SK-N-SH (cell line): ENCODE measurements around the gene FAM227B. TPM values are rescaled to one million over a fixed set of nuclear protein-coding genes. Genes with fewer than 3 reads are reported as not detected.
A peak's percentile ranks its signal among the peaks of the same experiment; 100 is the strongest.
"Not testable (repeated sequence)": the region's sequence is repeated elsewhere in the genome, so short reads cannot be mapped to it uniquely, and the experiment has no call there.

Experiments used
- CTCF ChIA-PET: fragments of 300-600, 350-600 bp; formaldehyde crosslinking; extraction: SDS; loops from one replicate; lab custom pipeline; 2021; lab: Yijun Ruan, JAX
- POLR2A ChIA-PET: fragments of 350-600 bp; sonication (Branson Sonifier 250); formaldehyde crosslinking; extraction: SDS; loops from one replicate; lab custom pipeline; 2020; ENCODE audit warnings: antibody characterized with exemption, inconsistent platforms; lab: Yijun Ruan, JAX
- DNase-seq: peaks from one replicate; pipeline ENCODE4 v3.0.0; 2012
- H2AFZ ChIP-seq: fragments of 200-600 bp; sonication (generic); 2 replicates; pipeline ENCODE4 v1.8.1; 2016; ENCODE audit warnings: antibody characterized with exemption, mild to moderate bottlenecking, low read depth
- H3F3A ChIP-seq: fragments of 200-600 bp; sonication (generic); replicated peaks from 2 replicates; pipeline ENCODE3; 2016; ENCODE audit warnings: antibody characterized with exemption, mild to moderate bottlenecking; ENCODE audit not compliant: insufficient read depth
- H3K27ac ChIP-seq, 2 experiments: fragments of 200-500 bp in 1 of 2; fragments of 200-600 bp in 1 of 2; sonication (Bioruptor generic) in 1 of 2; sonication (generic), shearing (Covaris generic) in 1 of 2; 2 replicates each; pipeline versions ENCODE4 v1.5.1 to v1.6.1; 2014 to 2016; ENCODE audit warnings: low read depth in 2 of 2, inconsistent platforms in 1 of 2, low read length in 1 of 2, mild to moderate bottlenecking in 1 of 2, mixed read lengths in 1 of 2
- H3K27me3 ChIP-seq: fragments of 200-600 bp; sonication (generic), shearing (Covaris generic); 2 replicates; pipeline ENCODE4 v1.6.1; 2016; ENCODE audit warnings: mixed run types; ENCODE audit not compliant: insufficient read depth
- H3K36me3 ChIP-seq, 2 experiments: fragments of 200-500 bp in 1 of 2; fragments of 200-600 bp in 1 of 2; sonication (Bioruptor generic) in 1 of 2; sonication (generic) in 1 of 2; replicated peaks in 1 of 2; 2 replicates each; pipeline versions ENCODE3 to v1.5.1; 2014 to 2016; ENCODE audit warnings: low read length in 1 of 2, mild to moderate bottlenecking in 1 of 2; ENCODE audit not compliant: insufficient read depth in 2 of 2, control insufficient read depth in 1 of 2
- H3K4me1 ChIP-seq, 2 experiments: fragments of 200-500 bp in 1 of 2; fragments of 200-600 bp in 1 of 2; sonication (Bioruptor generic) in 1 of 2; sonication (generic), shearing (Covaris generic) in 1 of 2; 2 replicates each; pipeline versions ENCODE4 v1.5.1 to v1.6.1; 2014 to 2016; ENCODE audit warnings: low read depth in 1 of 2, low read length in 1 of 2, mixed run types in 1 of 2; ENCODE audit not compliant: insufficient read depth in 2 of 2, control insufficient read depth in 1 of 2
- H3K4me2 ChIP-seq: fragments of 200-600 bp; sonication (generic), shearing (Covaris generic); 2 replicates; pipeline ENCODE4 v1.6.1; 2017; ENCODE audit warnings: mixed run types
- H3K4me3 ChIP-seq, 2 experiments: fragments of 200-500 bp in 1 of 2; fragments of 200-600 bp in 1 of 2; sonication (Bioruptor generic) in 1 of 2; sonication (generic), shearing (Covaris generic) in 1 of 2; 2 replicates each; pipeline versions ENCODE4 v1.5.1 to v1.8.1; 2014 to 2016; ENCODE audit warnings: low read depth in 2 of 2, inconsistent platforms in 1 of 2, low read length in 1 of 2, mild to moderate bottlenecking in 1 of 2, mixed read lengths in 1 of 2, moderate library complexity in 1 of 2
- H3K79me2 ChIP-seq: fragments of 200-600 bp; sonication (generic); 2 replicates; pipeline ENCODE4 v1.8.1; 2017; ENCODE audit warnings: mild to moderate bottlenecking; ENCODE audit not compliant: insufficient read depth
- H3K9ac ChIP-seq: fragments of 200-600 bp; sonication (generic); 2 replicates; pipeline ENCODE4 v1.6.1; 2017; ENCODE audit warnings: mixed run types
- H3K9me2 ChIP-seq: fragments of 200-600 bp; sonication (generic); 2 replicates; pipeline ENCODE4 v1.6.1; 2017; ENCODE audit warnings: mixed run types
- H3K9me3 ChIP-seq: fragments of 200-600 bp; sonication (generic); 2 replicates; pipeline ENCODE4 v1.6.1; 2017; ENCODE audit warnings: mixed run types, mild to moderate bottlenecking, moderate library complexity
- H4K20me1 ChIP-seq: fragments of 200-600 bp; sonication (generic); 2 replicates; pipeline ENCODE4 v1.6.1; 2017; ENCODE audit warnings: mild to moderate bottlenecking, mixed run types; ENCODE audit not compliant: insufficient read depth
- EZH2phosphoT487 ChIP-seq: fragments of 200-600 bp; sonication (generic); IDR thresholded peaks from 2 replicates; pipeline ENCODE4 v1.6.1; 2017; ENCODE audit warnings: low read depth, mixed run types, mild to moderate bottlenecking, antibody characterized with exemption, moderate library complexity, borderline replicate concordance
- FOSL2 ChIP-seq: IDR thresholded peaks from 2 replicates; pipeline ENCODE4 v1.4.0; 2012; ENCODE audit warnings: low read depth, mild to moderate bottlenecking, moderate library complexity, borderline replicate concordance
- FOXJ3 ChIP-seq: sonication (generic); formaldehyde crosslinking; IDR thresholded peaks from 2 replicates; pipeline ENCODE4 v1.5.1; 2020; ENCODE audit warnings: mild to moderate bottlenecking, missing genetic modification reagents
- MEF2A ChIP-seq: IDR thresholded peaks from 2 replicates; pipeline ENCODE4 v1.4.0; 2012; ENCODE audit warnings: low read depth, borderline replicate concordance
- NFIC ChIP-seq: IDR thresholded peaks from 2 replicates; pipeline ENCODE4 v1.4.0; 2012; ENCODE audit warnings: borderline replicate concordance
- RXRA ChIP-seq: IDR thresholded peaks from 2 replicates; pipeline ENCODE4 v1.4.0; 2012; ENCODE audit warnings: low read depth, mild to moderate bottlenecking, borderline replicate concordance
- TCF12 ChIP-seq: IDR thresholded peaks from 2 replicates; pipeline ENCODE4 v1.4.0; 2012
- WGBS: methylation state at CpG from one replicate; pipeline ENCODE4 v1.1.6; 2017; ENCODE audit warnings: low lambda C conversion rate; 5-methylcytosine and 5-hydroxymethylcytosine counted together
- polyA plus RNA-seq, 3 experiments: library from polyadenylated mRNA; depleted of rRNA; stranded (reverse); fragments of >200 nt; gene quantifications; 2 replicates each; pipeline ENCODE4 v1.2.3, GENCODE V29; 2012
- TF ChIP-seq, protein P1 (sequence below): IDR thresholded peaks from 2 replicates; pipeline ENCODE4; 2012
- TF ChIP-seq, protein P2 (sequence below): fragments of 150-350 bp; IDR thresholded peaks from 2 replicates; pipeline ENCODE4 v1.6.1; 2017; ENCODE audit warnings: antibody characterized with exemption, low read length, low read depth, borderline replicate concordance
- TF ChIP-seq, protein P3 (sequence below): IDR thresholded peaks from 2 replicates; pipeline ENCODE4 v1.4.0; 2012; ENCODE audit warnings: low read depth, borderline replicate concordance

FAM227B gene
- polyA plus RNA-seq, 1 of the 3 experiments (the other 2 are of a cell fraction), result 4.4 TPM

DNA sequence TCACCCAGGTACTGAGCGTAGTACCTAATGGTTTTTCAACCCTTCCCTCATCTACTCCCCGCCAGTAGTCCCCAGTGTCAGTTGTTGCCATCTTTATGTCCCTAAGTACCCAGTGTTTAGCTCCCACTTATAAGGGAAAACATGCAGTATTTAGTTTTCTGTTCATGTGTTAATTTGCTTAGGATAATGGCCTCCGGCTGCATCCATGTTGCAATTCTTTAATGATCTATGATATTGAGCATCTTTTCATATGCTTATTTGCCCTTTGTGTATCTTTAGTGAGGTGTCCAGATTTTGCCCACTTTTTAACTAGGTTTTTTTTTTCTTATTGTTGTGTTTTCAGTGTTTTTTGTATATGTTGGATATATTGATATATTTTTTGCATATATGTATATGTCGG is 142.6 kb downstream of the FAM227B start:
- H3K4me1 ChIP-seq, H2AFZ ChIP-seq, H3K9ac ChIP-seq, DNase-seq, H3K36me3 ChIP-seq, H3K79me2 ChIP-seq, H3K27me3 ChIP-seq, H4K20me1 ChIP-seq, POLR2A ChIA-PET, CTCF ChIA-PET, H3K9me2 ChIP-seq, H3K4me2 ChIP-seq, H3K9me3 ChIP-seq, H3K4me3 ChIP-seq, H3F3A ChIP-seq, H3K27ac ChIP-seq: not testable (repeated sequence)
- WGBS, result 96% methylated on average over 4 of the region's 4 CpGs

DNA sequence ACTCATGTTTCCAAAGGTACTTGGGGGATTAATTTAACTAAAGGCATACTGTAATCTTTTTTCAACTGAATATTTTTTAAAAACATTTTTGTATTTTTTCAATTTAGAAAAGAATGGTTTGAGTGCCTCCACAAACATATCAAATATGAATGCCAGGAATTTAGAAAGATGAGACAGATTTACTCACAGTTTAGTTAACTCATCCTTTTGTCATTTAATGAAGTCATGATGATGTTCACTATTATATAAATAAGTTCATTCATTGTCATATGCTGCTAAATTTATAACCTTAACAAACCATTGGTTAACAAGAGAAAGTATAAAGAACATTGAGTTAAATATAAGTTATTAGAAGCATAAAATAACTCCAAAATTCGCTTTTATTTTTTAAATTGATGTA is 147.6 kb downstream of the FAM227B start:
- CTCF ChIA-PET, result no interaction called here
- Histone ChIP-seq H3K79me2 (no peaks in the 10 kb centered on the region), H3K4me3 (no peak overlapping the region)

DNA sequence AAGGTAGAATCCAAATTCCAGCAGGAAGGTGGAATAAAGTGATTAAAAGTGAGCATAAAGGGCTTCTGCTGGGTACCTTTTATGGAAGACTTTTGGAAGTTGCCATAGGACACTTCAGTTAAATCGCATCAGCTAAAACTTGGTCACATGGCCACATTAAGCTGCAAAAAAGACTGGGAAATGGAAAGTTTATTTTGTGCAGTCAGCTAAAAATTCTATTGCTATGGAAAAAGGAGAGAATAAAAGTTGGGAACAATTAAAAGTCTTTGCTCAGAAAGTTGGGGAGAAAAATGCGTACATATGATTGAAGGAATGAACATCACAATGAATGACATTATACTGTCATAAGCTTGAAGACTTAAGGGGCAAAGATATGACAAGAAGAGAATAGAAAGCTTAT is 148.3 kb downstream of the FAM227B start:
- Histone ChIP-seq H3K4me3 (no peak overlapping the region), H4K20me1 (no peaks in the 10 kb centered on the region)
- CTCF ChIA-PET, result no interaction called here

More for the DNA sequence above, 147.6 kb downstream of the FAM227B start:
- H3K9ac ChIP-seq, result no peak overlapping the region
- H3K27me3 ChIP-seq, result no peaks in the 10 kb centered on the region
- H3F3A ChIP-seq, result no peaks in the 10 kb centered on the region
- no peaks in the 10 kb centered on the region for H3K9me3 ChIP-seq
- WGBS, result 67% methylated on average over 1 of the region's 1 CpG
- H4K20me1 ChIP-seq, result no peaks in the 10 kb centered on the region
- peaks cover 0 to 5% of the 10 kb centered on the region in 2 experiments; a peak in 1 of 4 replicates for H3K4me1 ChIP-seq
- TF ChIP-seq, protein P1, sequence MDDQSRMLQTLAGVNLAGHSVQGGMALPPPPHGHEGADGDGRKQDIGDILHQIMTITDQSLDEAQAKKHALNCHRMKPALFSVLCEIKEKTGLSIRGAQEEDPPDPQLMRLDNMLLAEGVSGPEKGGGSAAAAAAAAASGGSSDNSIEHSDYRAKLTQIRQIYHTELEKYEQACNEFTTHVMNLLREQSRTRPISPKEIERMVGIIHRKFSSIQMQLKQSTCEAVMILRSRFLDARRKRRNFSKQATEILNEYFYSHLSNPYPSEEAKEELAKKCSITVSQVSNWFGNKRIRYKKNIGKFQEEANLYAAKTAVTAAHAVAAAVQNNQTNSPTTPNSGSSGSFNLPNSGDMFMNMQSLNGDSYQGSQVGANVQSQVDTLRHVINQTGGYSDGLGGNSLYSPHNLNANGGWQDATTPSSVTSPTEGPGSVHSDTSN, result 0 out of 2 replicates have a peak, but pooled peaks have one; percentile 19
- 0 out of 2 replicates have a peak, but pooled peaks have one; percentile 16 for TF ChIP-seq TCF12
- TF ChIP-seq, protein P2, sequence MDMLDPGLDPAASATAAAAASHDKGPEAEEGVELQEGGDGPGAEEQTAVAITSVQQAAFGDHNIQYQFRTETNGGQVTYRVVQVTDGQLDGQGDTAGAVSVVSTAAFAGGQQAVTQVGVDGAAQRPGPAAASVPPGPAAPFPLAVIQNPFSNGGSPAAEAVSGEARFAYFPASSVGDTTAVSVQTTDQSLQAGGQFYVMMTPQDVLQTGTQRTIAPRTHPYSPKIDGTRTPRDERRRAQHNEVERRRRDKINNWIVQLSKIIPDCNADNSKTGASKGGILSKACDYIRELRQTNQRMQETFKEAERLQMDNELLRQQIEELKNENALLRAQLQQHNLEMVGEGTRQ, result no peak
- 0 out of 2 replicates have a peak, but pooled peaks have one; percentile 17 for TF ChIP-seq MEF2A
- H3K9me2 ChIP-seq, result no peaks in the 10 kb centered on the region
- H3K27ac ChIP-seq, result no peak overlapping the region
- POLR2A ChIA-PET, result no interaction called here
- no peak overlapping the region for H3K4me2 ChIP-seq
- H3K36me3 ChIP-seq, result no peaks in the 10 kb centered on the region
- H2AFZ ChIP-seq, result no peak overlapping the region
- DNase-seq, result no peak

More for the DNA sequence above, 148.3 kb downstream of the FAM227B start:
- TF ChIP-seq, protein P1, result no peak
- TF ChIP-seq FOXJ3 (no peak), RXRA (no peak), FOSL2 (no peak), EZH2phosphoT487 (no peak), NFIC (no peak)
- TF ChIP-seq, protein P3, sequence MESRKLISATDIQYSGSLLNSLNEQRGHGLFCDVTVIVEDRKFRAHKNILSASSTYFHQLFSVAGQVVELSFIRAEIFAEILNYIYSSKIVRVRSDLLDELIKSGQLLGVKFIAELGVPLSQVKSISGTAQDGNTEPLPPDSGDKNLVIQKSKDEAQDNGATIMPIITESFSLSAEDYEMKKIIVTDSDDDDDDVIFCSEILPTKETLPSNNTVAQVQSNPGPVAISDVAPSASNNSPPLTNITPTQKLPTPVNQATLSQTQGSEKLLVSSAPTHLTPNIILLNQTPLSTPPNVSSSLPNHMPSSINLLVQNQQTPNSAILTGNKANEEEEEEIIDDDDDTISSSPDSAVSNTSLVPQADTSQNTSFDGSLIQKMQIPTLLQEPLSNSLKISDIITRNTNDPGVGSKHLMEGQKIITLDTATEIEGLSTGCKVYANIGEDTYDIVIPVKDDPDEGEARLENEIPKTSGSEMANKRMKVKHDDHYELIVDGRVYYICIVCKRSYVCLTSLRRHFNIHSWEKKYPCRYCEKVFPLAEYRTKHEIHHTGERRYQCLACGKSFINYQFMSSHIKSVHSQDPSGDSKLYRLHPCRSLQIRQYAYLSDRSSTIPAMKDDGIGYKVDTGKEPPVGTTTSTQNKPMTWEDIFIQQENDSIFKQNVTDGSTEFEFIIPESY, result no peak
- no peaks in the 10 kb centered on the region for H3K9me2 ChIP-seq
- H3K27me3 ChIP-seq, result no peaks in the 10 kb centered on the region
- WGBS, result 91% methylated on average over 2 of the region's 2 CpGs
- H2AFZ ChIP-seq, result no peak overlapping the region
- H3K79me2 ChIP-seq, result no peaks in the 10 kb centered on the region
- no peak overlapping the region for H3K9ac ChIP-seq
- H3K36me3 ChIP-seq, result no peaks in the 10 kb centered on the region
- POLR2A ChIA-PET, result no interaction called here
- H3K9me3 ChIP-seq, result no peaks in the 10 kb centered on the region
- no peak for DNase-seq
- H3K4me1 ChIP-seq, result peaks cover 0 to 8% of the 10 kb centered on the region in 2 experiments; a peak in 1 of 4 replicates
- no peak overlapping the region for H3K27ac ChIP-seq
- no peak overlapping the region for H3K4me2 ChIP-seq
- H3F3A ChIP-seq, result no peaks in the 10 kb centered on the region
